Amniotic epithelial cell (primary cell): ENCODE measurements around the gene CD300LF.

Source experiments
- DNase-seq: peaks from one replicate; pipeline ENCODE4 v3.0.0-alpha.2; 2010; ENCODE audit warnings: low read depth

Gene CD300LF

DNA sequence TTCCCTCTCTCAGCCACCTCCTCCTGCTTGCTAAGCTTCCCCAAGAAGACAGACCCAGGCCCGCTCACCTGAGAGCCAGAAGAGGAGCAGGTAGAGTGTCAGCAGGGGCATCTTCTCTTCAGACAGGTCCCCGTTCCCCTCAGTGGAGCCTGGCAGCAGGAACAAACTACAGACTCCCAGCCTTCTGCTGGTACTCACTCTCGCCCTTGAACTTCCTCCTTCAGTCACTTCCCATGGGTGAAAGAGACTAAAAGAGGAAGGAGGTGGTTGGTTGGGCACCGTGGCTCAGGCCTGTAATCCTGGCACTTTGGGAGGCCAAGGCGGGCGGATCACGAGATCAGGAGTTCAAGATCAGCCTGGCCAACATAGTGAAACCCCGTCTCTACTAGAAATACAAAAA, at the start of gene CD300LF:
TSS of gene CD300LF (minus strand) at position 168 of the 400 bp plus-strand sequence. CDS start at position 111, 57 bp downstream.
- no peak for DNase-seq

DNA sequence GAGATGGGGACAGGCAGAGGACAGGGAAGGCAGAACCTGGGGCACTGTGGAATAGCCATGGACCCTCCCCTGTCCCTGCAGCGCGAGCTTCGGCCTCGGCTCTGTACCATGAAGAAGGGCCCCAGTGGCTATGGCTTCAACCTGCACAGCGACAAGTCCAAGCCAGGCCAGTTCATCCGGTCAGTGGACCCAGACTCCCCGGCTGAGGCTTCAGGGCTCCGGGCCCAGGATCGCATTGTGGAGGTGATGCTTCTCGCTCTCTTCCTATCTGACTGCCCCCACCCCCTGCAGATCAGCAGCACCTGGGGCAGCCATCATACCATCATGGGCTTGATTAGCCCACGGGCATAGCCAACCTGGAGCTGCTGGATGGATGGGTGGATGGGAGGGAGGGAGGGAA, 49.2 kb upstream of the CD300LF start:
- no peak for DNase-seq

DNA sequence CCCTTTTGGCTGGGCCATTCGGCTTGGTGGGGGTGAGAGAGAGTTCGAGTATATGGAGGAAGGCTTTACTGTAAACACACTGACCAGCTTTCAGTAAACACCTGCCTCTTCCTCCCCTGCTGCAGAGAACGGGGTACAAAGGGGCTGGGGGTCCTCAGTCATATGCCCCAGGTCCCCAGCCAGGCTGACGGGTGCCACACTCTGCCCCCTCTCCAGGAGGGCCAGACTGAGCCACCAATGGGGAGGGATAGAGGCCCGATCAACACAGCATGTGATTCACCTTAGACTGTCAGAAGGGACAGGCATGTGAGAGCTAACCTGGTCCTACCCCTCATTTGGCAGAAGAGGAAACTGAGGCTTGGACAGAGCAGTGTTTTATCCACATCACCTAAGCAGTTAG, 48.7 kb upstream of the CD300LF start:
- no peak for DNase-seq

DNA sequence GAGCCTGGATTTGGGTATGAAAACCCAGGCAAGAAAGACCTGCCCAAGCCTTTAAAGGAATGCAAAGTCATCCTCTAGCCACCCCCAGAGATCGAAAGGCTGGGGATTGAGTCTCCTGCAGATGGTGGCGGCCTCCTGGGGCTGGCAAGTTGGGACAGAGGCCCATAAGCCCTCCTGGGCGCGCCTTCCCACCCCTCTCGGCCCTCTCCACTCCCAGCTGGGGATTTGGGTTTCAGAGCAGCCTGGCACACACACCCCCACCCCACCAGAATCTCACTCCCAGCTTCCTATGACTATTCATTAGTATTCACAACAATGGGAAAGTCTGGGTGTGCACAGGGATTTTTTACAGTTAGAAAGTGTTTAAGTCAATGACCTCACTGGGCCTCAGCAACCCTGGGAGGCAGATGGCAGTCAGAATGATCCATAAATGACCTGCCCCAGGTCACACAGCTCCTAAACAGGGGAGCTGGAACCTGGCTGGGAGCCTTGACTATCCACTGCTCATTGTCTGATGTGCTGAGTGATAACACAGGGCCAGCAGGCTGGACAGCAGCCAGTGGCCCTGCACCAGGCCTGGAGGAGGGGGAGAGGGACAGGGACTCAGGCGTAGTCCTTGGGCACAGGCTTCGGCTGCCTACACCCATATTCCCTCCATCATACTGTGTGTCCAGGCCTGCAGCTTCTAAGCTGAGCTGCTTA, 47.8 kb upstream of the CD300LF start:
- DNase-seq, result no peak

DNA sequence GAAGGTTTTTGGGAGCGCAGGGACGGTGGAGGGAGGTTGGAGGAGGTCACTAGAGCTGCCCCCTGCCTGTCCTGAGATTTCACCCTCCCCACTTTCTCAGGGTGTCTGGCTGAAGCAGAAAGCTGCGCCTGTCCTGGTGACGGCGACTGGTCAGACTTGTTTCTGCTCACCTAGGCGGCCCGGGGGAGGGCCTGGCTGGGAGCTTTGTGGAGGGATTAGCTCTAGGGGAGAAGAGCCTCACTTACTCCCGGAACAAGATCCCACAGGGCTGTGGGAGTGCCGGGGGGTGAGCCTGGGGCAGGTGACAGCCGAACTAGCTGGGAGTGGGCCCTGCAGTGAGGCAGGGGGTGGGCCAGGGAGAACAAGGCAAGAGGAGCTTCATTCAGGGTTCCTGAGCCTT, 47.2 kb upstream of the CD300LF start:
- no peak for DNase-seq

DNA sequence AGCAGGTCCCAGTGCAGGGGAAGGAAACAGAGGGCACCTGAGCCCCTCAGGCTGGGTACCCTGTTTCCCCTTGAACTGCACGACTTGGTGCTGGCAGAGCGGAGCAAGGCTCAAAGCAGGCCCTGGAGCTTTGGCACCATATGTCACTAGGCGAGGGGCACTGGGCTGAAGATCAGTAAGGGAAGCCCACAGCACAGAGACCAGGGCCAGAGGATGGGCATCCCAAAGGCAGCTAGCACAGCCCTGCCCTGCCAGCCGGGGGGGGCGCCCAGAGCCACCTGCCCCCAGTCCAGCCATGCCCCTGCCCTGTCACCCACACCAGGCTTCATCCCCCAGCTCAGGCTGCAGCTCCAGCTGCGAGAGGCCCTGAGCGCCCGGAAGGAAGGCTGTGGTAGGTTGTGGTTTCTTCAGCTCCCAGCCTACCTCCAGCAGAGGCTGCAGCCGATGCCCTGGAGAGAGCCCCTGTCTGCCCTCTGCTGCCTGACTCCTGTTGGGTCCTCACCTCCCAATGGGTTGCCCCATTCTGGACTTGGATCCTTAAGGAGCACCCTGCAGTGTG, 46.6 kb upstream of the CD300LF start:
- peak; percentile 48 for DNase-seq

DNA sequence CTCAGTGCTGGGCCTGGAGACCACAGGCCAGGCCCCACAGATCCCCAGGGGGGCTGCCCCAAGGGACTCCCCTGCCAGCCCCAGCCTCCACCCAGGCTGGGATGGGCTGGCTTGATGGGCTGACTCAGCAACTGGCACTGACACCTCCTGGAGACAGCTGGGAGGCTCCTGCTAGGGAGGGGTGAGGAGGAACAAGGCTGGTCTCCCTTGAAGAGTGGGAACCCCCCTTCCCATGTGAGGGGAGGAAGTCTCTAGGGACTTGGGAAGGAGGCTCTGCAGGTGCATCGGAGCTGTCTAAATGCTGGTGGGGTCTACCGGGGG, 46.1 kb upstream of the CD300LF start:
- DNase-seq, result no peak

DNA sequence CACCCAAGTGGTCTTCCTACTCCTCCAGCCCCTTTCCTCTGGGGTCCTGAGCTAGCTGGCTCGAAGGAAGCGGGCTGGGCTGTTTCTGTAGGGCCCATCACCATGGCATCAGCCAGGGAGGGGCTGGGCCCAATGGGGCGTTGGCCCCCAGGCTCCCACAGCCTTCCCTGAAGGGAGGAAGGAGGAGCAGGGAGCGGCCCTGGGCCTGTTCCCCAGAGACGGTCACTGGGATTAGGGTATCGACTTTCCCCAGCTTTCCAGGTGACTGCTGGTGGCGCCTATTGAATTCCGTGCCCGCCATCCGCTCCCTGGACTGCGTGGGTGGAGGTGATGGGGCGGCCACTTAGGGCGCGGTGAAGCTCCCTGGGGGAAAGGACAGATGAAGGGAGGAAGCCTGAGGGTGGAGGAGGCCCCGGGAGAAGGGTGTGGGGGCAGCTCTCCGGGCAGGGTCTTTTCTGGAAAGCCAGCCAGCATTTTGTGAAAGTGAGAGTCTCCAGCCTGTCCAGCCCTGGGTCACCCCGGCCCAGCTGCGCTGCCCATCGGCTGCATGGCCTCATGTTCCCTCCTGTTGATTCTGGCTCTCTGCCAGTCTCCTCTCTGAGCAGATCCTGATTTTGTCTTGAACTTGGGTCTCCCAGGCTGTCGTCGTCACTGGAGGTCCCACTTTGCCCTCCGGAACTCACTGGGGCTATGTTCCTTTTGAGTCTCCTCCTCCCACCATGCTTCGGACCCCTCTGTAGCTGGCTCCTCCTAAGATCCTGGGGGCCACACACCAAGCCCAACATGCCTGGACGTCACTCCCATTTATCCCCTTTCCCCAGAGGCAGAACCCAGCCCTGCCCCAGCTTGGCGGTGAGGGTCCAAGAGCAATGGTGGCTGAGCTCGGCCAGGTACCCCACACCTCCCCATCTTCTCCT, 45.5 kb upstream of the CD300LF start:
- no peak for DNase-seq

DNA sequence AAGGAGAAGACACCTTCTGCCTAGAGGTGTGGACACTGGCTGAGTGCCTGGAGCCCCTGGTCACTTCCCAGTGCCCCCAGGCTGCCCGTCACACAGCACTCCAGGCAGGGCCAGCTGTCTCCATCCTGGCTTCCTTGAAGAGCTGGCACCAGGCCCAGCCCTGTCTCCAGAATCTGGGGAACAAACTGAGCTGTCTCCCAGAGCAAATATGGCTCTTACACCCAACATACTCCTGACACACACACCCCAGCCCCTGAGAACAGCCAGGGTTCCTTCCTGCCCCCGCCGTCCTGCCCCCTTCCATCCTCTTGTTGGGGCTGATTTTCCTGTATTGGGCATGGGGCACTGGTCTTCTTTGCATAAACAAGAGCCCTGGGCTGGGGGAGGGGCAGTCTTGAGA, 44.8 kb upstream of the CD300LF start:
- no peak for DNase-seq

DNA sequence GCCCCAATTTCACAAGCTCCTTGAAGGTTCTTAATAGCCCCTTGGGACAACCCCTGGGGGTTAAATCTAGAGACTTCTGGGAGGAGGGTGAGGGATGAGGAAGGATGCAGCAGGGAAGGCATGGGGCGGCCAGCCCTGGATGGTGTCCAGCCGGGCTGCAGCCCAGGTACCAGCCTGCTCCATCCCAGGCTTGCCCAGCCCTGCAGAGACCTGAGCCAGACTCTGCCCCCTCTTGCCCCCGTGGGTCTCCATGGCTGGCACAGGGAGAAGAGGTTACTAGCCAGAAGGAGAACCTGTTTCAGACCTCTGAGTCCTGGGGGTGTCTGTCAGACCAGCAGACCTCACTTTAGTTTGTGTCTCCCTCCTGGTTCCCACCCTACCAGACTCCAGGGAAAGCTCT, 44.2 kb upstream of the CD300LF start:
- DNase-seq, result no peak

DNA sequence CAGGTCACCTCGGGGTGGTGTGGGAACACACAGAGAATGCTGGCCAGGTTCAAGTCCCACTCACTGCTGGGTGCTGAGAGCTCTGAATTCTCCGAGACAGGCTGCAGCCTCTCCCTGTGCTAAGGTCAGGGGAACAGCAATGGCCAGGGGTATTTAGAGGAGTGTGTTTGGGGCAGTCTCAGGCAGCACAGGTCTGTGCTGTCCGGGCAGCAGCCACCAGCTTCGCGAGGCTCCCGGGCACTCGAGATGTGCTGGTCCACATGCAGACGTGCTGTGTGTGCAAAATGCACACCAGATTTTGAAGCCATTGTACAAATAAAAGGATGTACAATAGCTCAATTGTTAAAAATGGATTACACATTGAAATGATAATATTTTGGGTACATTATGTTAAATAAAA, 42.8 kb upstream of the CD300LF start:
- no peak for DNase-seq

DNA sequence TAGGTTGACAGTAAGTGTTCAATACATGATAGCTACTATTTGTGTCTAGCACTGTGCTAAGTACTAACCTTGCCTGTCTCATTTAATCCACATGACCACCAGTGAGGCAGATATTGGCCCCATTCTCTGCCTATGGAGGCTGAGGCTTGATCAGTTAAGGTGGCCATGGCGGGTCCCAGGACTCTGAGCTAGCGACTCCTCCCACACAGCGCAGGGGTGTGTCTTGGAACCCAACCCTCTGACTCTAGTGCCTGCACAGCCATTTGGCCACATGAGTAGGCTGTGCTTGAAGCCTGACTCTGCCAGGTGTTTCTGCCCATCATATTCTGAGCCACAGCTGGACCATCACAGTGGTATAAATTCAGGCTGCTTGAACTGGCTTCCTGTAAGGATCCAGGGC, 42.1 kb upstream of the CD300LF start:
- no peak for DNase-seq

DNA sequence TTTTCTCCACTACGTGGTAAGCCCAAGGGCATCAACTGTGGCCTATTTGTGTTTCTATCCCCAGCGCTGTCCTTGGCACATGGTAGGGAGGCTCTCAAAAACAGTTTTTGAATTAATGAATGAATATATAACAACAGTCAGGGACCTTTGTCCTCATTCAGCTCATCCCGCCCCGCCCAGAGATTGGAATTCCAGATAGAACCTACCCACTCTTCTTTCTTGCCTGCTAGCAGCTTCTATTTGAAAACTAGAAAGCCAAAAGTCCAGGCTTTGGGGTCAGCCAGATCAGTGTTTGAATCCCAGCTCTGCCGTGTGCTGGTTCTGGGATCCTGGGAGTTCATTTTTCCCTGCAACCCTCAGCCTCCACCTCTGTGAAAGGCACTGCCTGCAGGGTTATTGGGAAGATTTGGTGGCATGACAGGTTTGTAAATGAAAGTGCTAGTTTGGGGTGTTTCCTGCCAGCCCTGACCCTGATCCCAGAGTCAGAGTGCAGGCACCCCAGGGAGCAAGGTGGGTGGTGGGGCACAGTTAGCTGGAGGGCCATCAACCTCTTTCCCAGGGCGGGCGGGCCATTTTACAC, 40.2 kb upstream of the CD300LF start:
- no peak for DNase-seq

DNA sequence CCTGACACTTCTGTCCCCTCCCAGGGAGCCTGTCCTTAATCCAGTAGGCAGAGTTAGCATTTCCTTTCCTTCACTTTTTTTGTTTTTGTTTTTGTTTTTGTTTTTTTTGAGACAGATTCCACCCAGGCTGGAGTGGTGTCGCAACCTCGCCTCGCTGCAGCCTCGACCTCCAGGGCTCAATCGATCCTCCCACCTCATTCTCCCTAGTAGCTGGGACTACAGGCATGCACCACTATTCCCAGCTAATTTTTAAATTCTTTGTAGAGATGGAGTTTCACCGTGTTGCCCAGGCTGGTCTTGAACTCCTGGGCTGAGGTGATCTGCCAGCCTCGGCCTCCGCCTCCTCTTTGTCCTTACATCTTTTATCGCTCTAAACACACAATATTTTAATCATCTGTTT, 39.7 kb upstream of the CD300LF start:
- DNase-seq, result no peak

DNA sequence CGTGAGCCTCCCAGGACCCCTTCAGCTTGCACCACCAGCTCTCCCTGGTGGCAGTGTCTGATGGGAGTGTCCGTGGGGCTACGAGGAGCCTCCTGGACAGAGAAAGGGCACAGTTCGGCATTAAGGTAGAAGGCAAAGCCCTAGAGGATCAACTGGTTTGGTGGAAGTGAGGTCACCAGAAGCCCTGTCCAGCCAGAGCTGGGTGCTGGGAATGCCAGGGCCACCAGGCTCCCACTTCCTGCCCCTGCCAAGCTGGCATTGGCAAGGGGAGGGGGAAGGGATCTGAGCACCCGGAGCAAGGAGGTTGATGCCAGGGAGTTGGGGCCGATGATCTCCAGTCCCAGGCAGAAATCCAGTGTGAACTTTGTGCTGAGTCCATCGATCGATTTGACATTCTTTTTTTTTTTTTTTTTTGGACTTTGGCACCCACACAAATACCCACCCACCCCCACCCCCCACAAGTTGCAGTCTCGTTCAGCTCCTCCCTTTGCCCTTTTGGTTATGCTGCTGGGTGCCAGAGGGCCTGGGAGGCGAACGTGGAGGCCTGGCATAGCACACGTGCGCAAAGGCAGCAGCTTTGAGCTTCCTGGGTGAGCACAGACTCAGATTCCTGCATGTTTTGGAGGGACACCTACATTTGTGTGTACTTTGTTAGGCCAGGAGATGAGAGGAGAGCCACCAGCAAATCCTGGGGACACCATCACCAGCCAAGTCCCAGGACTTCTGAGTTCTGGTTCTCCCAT, 37.8 kb upstream of the CD300LF start:
- no peak for DNase-seq

DNA sequence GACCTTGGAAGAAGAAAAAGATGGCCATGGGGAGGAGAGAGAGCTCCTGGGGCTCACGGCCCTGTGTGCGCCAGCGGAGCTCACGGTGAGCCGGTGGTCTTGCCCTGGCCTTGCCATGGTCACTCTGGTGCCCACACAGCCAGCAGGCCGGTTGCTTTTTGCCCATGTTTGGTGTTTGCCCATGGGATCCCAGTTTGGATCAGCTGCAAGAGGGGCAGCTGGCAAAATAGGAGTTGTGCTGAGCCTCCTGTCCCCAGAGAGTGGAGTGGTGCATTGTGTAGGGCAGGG, 37.3 kb upstream of the CD300LF start:
- no peak for DNase-seq

DNA sequence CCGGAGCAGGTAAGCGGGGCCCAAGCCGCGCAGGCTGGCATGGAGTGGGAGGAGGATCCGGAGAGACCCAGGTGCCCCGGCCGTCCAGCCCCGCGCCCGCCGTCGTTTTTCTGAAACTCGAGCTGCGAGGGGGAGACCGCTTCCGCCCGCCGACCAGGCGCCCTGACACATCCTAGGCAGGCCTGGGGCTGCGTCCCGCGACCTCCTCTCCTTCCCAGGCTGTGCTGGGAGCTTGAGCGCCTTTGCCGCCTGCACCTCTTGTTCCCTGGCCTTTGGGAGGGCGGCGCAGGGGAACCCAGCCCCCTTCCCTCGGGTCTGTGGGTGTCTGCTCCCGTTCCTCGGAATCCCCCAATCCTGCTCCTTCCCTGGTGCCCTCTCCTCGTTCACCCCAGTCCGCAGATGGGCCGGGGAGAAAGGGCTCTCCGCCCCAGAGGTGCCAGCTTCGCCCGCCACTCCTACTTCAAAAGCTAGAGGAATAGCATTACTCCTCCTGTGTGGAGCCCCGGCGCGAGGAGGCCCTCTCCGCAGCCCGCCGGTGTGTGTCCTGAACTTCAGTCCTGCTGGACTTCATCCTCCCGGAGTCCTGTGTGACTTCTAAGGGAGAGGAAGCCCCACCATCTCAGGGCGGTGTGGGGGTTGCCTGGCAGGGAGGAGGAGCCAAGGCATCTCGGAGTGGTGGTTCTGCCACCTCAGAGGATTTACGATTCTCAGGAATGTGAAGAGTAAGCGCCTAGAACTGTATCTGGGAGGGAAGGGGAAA, 36.7 kb upstream of the CD300LF start:
- peak; percentile 66 for DNase-seq

DNA sequence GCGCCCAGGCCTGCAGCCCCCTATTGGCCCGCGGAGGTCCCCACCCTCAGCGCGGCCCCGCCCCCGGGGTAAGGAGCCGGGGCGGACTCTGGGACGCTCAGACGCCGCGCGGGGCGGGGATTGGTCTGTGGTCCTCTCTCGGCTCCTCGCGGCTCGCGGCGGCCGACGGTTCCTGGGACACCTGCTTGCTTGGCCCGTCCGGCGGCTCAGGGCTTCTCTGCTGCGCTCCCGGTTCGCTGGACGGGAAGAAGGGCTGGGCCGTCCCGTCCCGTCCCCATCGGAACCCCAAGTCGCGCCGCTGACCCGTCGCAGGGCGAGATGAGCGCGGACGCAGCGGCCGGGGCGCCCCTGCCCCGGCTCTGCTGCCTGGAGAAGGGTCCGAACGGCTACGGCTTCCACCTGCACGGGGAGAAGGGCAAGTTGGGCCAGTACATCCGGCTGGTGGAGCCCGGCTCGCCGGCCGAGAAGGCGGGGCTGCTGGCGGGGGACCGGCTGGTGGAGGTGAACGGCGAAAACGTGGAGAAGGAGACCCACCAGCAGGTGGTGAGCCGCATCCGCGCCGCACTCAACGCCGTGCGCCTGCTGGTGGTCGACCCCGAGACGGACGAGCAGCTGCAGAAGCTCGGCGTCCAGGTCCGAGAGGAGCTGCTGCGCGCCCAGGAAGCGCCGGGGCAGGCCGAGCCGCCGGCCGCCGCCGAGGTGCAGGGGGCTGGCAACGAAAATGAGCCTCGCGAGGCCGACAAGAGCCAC, 36.0 kb upstream of the CD300LF start, which contains the start of gene NHERF1:
TSS of gene NHERF1 (plus strand) at position 100 of the 750 bp plus-strand sequence. CDS start at position 319, 219 bp downstream.
- DNase-seq, result peak; percentile 85

DNA sequence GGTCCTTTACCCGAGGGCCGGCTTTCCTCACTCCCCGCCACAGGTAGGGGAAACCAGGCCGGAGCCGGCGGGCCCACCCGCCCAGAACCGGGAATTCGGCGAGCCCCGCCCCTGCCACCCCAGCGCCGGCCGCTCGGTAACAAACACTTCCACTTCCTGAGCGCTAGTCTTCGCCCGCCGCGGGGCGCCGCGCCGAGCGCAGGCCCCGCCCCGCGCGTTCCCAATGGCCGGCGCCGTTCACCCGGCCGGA, 35.5 kb upstream of the CD300LF start:
- no peak for DNase-seq

DNA sequence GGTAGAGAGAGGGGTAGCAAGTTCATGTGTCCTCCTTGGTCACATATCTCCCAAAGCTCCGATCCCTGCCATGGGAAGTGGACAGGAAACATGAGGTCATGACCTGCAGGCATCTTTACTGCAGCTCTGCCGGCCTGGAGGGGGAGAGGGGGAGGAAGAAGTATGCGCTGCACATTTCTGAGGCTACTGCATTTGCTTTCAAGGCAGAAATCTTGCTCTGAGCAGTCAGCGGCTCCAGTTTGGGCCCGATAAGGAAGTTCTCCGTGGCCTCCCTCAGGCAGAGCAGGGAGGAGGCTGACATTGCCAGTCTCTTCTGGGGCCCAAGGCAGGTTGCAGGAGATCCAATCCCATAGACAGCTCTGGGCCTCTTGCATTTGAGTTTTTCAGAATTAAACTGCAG, 34.2 kb upstream of the CD300LF start:
- peak; percentile 83 for DNase-seq

DNA sequence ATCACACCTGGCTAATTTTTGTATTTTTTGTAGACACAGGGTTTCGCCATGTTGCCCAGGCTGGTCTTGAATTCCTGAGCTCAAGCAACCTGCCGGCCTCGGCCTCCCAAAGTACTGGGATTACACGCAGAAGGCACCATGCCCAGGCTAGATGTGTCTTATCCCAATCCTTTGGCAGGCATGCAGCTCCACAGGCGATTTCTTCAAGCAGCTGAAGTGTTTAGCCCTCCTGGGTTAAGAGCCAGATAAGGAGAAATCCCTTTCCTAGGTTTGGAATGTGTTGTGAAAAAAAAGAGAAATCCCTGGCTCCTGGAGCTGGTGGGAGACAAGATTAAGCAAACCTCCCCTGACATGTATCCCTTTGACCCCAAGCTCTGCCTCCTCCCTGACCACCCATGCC, 33.7 kb upstream of the CD300LF start:
- peak; percentile 84 for DNase-seq
